GM19468 (cell line): ENCODE data around the gene TRRAP.

Source experiments
- ATAC-seq: cut with Tn5 transposase; IDR thresholded peaks from one replicate; pipeline ENCODE4 v1.9.1; 2021; ENCODE audit warnings: mild to moderate bottlenecking, moderate library complexity, moderate number of reproducible peaks; ENCODE audit not compliant: unreplicated experiment; ENCODE audit errors: extremely low read depth

Gene TRRAP

DNA sequence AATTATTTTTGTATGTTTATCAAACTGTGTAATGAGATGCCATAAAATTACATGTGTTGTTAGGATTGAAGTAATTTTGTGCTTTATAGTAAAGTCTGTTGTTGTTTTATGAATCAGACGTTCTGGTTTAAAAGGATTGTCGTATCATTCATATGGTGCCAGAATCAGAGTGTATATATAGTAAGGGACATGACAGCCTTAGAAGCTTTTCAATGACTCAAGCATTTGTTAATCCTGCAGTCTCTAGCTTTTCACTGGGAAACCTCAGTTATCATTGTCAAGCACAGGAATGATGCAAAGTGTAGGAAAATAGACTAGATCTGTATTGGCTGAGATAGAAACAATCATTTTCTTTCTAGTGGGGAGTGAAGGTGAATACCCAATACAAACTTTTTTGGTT is 57.5 kb downstream of the TRRAP start:
- no peak for ATAC-seq

DNA sequence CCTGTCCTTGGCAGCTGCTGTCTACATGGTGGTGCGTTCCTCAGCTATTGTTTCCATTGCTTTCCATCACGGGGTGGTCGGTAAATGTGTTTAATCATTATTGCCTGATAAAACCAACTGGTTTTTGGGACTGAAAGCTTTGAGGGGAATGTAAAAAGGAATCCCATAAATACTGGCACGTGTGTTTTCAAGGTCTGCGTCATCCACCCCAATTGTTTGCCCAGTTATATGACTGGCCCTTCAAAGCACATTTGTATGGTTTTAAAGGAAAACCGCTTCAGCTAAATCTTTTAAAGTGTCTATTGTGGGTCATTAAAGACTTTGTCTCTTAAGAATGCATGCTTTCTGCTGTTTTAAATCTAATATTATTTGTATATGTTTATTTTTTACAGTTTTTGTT is 65.0 kb downstream of the TRRAP start:
- no peak for ATAC-seq

DNA sequence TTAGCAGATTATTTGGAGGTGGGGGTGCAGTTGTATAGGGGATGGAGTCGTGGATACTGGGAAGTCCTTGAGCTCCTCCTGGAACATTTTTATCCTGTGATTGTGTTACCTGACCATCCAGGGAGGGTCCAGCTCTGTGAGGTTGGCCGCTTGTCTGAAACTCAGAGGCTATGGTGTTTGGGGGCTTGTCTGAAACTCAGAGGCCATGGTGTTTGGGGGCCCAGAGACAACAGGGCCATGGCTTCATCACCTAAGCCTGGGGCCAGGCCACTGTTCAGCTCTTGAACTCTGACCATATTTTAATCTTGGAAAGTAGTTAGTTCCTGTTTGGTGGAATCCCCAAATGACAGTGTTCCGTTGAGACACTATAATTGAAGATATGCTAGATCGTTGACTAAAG is 66.1 kb downstream of the TRRAP start:
- no peak for ATAC-seq

GRCh38 chr7:98945852-98946251 is 67.5 kb downstream of the TRRAP start:
- no peak for ATAC-seq

DNA sequence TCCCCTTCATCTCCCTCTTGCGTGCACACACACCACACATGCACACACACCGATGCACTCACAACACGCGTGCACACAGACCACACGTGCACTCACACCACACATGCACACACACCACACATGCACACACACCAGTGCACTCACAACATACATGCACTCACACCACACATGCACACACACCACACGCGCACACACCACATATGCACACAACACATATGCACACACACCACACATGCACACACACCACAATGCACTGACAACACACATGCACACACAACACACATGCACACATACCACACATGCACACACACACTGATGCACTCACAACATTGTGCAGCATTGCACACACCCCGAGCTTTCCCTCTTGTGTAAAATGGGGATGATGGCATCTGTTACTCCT is 68.1 kb downstream of the TRRAP start:
- ATAC-seq, result no peak

GRCh38 chr7:98949336-98950044 is 71.2 kb downstream of the TRRAP start:
- no peak for ATAC-seq

DNA sequence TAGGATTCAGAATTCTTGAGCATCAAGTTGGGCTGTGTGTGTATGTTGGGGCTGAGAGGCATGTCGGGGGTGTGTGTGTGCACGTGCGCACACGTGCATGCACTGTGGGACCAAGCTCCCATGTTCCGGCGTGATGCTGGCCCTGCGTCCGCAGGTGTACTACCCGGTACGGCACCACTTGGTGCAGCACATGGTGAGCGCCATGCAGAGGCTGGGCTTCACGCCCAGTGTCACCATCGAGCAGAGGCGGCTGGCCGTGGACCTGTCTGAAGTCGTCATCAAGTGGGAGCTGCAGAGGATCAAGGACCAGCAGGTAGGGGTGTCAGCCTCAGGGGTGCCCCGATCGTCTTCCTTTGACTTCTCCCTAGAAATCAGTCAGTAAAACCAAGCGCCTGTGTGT is 77.7 kb downstream of the TRRAP start:
- ATAC-seq, result no peak

DNA sequence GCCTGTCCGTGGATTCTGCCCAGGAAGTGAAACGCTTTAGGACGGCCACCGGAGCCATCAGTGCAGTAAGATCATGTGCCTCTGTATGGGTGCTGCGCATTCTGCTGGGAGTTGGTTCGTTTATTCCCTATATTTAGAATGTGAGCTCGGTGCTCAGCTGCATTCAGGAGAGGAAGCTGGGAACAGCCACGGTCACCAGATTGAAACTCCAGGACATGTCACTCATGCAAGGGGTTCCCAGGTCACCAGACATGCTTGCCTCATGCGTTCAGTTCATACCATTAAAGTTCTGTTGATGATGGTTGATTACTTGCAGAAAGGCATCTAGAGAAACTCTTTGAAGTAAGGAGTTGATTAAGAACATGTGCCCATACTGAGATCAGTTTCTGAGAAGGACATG is 78.1 kb downstream of the TRRAP start:
- no peak for ATAC-seq

DNA sequence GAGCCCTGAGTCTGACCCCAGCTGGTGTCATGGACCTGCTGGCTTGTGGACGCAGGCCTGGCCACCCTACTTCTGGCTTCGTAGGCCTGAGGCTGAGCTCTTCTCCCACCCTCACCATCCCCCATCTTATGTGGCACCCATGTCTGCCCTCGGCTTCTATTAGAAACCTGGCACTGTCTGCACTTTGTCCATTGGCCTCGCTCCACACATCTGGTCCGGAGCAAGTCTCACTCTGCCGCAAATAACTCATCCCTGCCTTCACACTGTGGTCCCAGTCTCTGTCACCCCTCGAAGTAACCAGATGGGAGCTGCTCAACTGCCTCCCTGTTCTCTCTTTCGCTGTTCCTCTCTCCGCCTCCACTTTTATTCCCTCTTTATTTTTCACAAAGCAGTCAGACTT is 78.6 kb downstream of the TRRAP start:
- no peak for ATAC-seq

DNA sequence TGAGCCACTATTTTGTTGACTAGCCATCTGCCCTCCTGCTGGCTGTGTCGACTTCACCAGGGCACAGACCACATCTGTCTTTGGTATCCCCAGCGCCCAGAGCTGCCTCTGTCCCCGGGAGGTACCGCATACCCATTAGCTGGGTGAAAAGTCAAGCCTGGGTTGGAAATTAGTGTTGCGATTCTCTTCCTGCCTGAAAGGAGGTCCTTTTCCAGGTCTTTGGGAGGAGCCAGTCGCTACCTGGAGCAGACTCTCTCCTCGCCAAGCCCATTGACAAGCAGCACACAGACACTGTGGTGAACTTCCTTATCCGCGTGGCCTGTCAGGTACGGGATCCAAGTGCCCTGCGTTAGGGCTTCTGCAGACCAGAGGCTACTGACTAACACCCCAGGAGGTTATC is 79.4 kb downstream of the TRRAP start:
- no peak for ATAC-seq

DNA sequence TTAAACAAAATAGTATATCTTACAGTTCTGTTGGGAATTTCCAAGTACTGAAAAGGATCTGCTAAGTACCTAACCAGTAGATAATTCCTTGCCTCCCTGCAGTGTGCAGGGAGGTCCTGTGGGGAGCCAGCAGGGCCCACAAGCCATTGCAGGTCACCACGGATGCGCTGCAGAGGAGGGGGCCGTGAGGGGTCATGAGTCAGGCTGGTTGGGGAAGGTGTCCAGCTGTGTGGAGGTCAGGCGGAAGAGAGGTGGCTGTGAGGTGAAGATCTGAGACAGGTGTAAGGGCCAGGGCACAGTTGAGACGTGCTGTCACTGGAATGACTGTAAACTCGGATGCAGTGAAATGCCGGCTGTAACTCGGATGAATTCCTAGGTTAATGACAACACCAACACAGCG is 80.6 kb downstream of the TRRAP start:
- ATAC-seq, result no peak

DNA sequence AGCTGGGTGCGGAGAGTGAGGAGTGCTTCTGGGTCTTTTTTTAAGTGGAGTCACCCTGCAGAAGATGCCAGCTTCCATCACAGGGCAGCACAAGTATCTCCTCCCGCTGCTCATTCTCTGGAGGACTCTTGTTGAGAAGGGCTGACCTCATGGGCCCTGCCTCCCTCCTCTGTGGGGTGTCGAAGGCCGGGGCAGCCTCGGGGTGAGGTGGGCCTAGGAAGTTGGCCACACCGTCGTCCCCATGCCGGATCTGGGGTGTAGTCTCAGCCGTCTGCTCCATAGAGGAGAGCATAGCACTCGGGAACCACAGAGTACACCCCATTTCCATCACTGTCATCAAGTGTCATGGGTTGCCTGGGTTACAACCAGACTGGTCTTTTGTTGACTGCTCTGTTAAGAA is 85.0 kb downstream of the TRRAP start:
- ATAC-seq, result no peak

DNA sequence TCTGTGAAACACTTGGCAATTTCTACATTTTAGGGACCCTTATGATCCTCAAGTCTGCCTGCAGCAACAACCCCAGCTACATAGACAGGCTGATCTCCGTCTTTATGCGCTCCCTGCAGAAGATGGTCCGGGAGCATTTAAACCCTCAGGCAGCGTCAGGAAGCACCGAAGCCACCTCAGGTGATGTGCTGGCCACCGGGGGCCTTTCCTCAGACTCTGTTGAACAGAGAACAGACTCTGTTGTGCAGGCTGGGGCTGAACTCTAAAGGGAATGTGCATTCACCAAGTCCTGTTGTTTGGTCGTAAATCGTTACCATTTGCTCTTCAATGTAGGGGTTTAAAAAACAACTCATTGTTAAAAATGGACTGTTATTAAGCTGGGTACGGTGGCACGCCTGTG is 86.3 kb downstream of the TRRAP start:
- no peak for ATAC-seq

DNA sequence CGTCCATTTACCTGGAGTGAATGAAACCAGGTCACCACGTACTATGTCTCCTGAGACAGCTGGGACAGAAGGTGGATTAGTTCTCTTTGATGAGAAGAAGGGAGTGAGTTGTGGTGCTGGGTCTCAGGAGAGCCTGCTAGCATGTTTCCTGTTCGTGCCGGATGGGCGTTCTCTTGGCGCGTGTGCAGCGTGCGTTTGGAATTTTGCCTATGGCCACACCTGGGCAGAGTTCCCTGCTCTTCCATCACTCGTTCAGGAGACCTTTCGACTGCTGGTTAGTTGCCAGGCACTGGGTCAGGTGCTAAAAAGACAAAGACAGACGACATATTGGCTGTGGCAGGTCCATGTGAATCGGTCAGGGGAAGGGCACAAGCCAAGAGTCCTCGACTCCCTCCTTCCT is 90.3 kb downstream of the TRRAP start:
- no peak for ATAC-seq

GRCh38 chr7:98969386-98969785 is 91.1 kb downstream of the TRRAP start:
- ATAC-seq, result no peak

GRCh38 chr7:98970016-98970615 is 91.8 kb downstream of the TRRAP start:
- ATAC-seq, result no peak

- ATAC-seq, result no peak
These were observed 92.5 kb downstream of the TRRAP start for GRCh38 chr7:98970805-98971204.

- ATAC-seq, result no peak
These were observed 95.9 kb downstream of the TRRAP start for GRCh38 chr7:98974205-98974604.

GRCh38 chr7:98974906-98975816 is 96.8 kb downstream of the TRRAP start:
- no peak for ATAC-seq

DNA sequence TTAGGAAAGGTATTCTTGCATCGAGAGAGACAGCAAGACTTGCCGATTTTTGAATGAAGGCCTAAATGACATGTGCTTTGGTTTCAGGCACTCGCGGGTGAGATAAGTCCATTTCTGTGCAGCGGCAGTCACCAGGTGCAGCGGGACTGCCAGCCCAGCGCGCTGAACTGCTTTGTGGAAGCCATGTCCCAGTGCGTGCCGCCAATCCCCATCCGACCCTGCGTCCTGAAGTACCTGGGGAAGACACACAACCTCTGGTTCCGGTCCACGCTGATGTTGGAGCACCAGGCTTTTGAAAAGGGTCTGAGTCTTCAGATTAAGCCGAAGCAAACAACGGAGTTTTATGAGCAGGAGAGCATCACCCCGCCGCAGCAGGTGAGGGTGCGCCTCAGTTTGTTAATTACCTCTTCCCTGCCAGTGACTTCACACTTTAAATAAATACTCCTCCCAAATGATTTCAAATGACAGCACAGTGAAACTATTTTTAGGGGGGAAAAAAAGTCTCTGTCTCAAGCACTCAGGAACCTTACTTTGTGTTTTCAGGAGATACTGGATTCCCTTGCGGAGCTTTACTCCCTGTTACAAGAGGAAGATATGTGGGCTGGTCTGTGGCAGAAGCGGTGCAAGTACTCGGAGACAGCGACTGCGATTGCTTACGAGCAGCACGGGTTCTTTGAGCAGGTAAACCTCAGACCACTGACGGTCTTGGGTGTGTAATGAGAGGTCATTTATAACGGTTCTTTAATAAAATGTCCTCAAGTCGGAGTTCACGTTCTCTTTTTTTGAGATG is 98.3 kb downstream of the TRRAP start:
- ATAC-seq, result no peak
